Astrocyte of the cerebellum (primary cell): ENCODE data around the gene PEAK3.

Experiments used
- DNase-seq: peaks from one replicate; pipeline ENCODE4 v3.0.0-alpha.2; 2011; ENCODE audit warnings: low read depth
- H3K4me3 ChIP-seq: 2 replicates; pipeline ENCODE4 v1.5.1; 2011; ENCODE audit warnings: mild to moderate bottlenecking, low read depth, low read length, moderate library complexity
- CTCF ChIP-seq: IDR thresholded peaks from 2 replicates; pipeline ENCODE4 v1.5.1; 2012; ENCODE audit warnings: low read length, low read depth, moderate library complexity, mild to moderate bottlenecking; ENCODE audit errors: missing control alignments
- in situ Hi-C: cut with HindIII; loops from 2 replicates; pipeline ENCODE4 v1.10.0; 2017; ENCODE audit warnings: low sequenced_read_pairs

The PEAK3 gene

GRCh38 chr19:2251106-2252054 lies 30.6 kb downstream of the PEAK3 start:
- in situ Hi-C loops = no loop called here
- H3K4me3 ChIP-seq = no peak overlapping the region
- no peak for TF ChIP-seq CTCF
- DNase-seq = no peak

DNA sequence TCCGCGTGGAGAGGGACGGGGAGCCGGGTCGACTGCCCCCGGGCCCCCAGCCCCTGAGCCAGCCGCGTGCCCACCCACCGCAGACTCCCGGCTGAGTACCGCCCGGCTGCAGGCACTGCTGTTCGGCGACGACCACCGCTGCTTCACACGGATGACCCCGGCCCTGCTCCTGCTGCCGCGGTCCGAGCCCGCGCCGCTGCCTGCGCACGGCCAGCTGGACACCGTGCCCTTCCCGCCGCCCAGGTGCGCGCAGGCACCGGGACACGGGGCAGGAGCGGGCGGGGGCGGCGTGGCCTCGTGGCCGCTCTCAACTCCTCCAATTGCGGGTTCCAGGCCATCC lies 31.2 kb downstream of the PEAK3 start:
- no peak for DNase-seq
- H3K4me3 ChIP-seq = no peak overlapping the region
- no peak for TF ChIP-seq CTCF
- in situ Hi-C loops = no loop called here

- TF ChIP-seq CTCF = no peak
- H3K4me3 ChIP-seq = no peak overlapping the region
- no peak for DNase-seq
- in situ Hi-C loops = no loop called here
Measured at GRCh38 chr19:2249880-2250765, 31.9 kb downstream of the PEAK3 start.

- TF ChIP-seq CTCF = no peak
- DNase-seq = no peak
- in situ Hi-C loops = no loop called here
- no peak within 1 kb of the TSS for H3K4me3 ChIP-seq
Measured at GRCh38 chr19:2249010-2249866, 32.7 kb downstream of the PEAK3 start, which contains the start of gene AMH. Gene AMH (plus strand): TSS chr19:2249323. CDS start chr19:2249333, 10 bp downstream.

DNA sequence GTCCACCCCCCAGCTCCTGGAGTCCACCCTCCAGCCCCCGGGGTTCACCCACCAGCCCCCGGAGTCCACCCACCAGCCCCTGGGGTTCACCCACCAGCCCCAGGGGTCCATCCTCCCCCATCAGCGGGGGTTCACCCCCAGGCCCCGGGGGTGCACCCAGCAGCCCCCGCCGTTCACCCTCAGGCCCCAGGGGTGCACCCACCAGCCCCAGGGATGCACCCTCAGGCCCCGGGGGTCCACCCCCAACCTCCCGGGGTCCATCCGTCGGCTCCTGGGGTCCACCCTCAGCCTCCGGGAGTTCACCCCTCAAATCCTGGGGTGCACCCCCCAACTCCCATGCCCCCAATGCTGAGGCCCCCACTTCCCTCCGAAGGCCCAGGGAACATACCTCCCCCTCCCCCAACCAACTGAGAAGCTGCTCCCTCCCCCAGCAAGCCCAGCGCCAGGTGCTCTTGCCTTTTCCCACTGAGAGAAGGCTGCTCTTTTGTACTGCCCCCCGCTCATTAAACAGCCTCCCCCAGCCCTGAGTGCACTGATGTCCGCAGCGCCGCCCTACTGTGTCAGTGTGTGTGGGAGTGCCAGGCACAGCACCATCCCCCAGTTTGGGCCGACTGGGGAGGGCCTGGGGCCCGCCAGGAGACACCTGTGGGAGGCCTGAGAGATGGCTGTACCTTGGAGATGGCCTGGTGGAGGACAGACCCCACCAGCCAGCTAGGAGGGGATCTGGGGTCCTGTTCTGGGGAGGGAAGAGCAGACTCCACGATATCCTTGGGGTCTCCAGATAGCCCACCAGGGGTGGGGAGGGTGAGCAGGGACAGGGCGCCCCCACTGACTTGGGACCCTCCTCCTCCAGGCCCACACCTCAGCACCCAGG lies 33.6 kb downstream of the PEAK3 start:
- DNase-seq = no peak
- no peak overlapping the region for H3K4me3 ChIP-seq
- TF ChIP-seq CTCF = no peak
- in situ Hi-C loops = no loop called here
